HG03469 (cell line): ENCODE results near the gene AQP6.
"Not testable (repeated sequence)": the region's sequence is repeated elsewhere in the genome, so short reads cannot be mapped to it uniquely, and the experiment has no call there.

ENCODE experiments used
- ATAC-seq: cut with Tn5 transposase; IDR thresholded peaks from one replicate; pipeline ENCODE4 v1.9.1; 2021; ENCODE audit warnings: mild to moderate bottlenecking, moderate library complexity, moderate number of reproducible peaks; ENCODE audit not compliant: unreplicated experiment

Gene AQP6

GRCh38 chr12:49969027-49969426 lies 3.7 kb upstream of the AQP6 start:
- no peak for ATAC-seq

- no peak for ATAC-seq
Observed at GRCh38 chr12:49969651-49970429, 2.9 kb upstream of the AQP6 start.

- ATAC-seq: no peak
Observed at GRCh38 chr12:49970658-49971057, 2.1 kb upstream of the AQP6 start.

- no peak for ATAC-seq
Observed at GRCh38 chr12:49971141-49971540, 1.6 kb upstream of the AQP6 start.

- ATAC-seq: no peak
Observed at GRCh38 chr12:49972129-49972528, 618 bp upstream of the AQP6 start.

GRCh38 chr12:49973361-49973830 lies 649 bp downstream of the AQP6 start:
- no peak for ATAC-seq

GRCh38 chr12:49974231-49974675 lies 1.5 kb downstream of the AQP6 start:
- ATAC-seq: no peak

GRCh38 chr12:49974677-49975317 lies 2.0 kb downstream of the AQP6 start:
- ATAC-seq: no peak

GRCh38 chr12:49975318-49975761 lies 2.6 kb downstream of the AQP6 start:
- no peak for ATAC-seq

GRCh38 chr12:49976557-49976956 lies 3.8 kb downstream of the AQP6 start:
- no peak for ATAC-seq

GRCh38 chr12:49978125-49978524 lies 5.4 kb downstream of the AQP6 start:
- no peak for ATAC-seq

- no peak for ATAC-seq
Observed at GRCh38 chr12:49979016-49979586, 6.4 kb downstream of the AQP6 start.

GRCh38 chr12:49979791-49980190 lies 7.0 kb downstream of the AQP6 start:
- no peak for ATAC-seq

GRCh38 chr12:49980501-49981349 lies 8.0 kb downstream of the AQP6 start:
- ATAC-seq: no peak

GRCh38 chr12:49982246-49983087 lies 9.7 kb downstream of the AQP6 start:
- no peak for ATAC-seq

- no peak for ATAC-seq
Observed at GRCh38 chr12:49983892-49984291, 11.1 kb downstream of the AQP6 start.

GRCh38 chr12:49984476-49985359 lies 12.0 kb downstream of the AQP6 start:
- ATAC-seq: no peak

- ATAC-seq: no peak
Observed at GRCh38 chr12:49985981-49986380, 13.2 kb downstream of the AQP6 start.

GRCh38 chr12:49986476-49986875 lies 13.7 kb downstream of the AQP6 start:
- not testable (repeated sequence) for ATAC-seq
